22Rv1 (cell line): ENCODE data around the gene GPR4.

ENCODE experiments used
- ZFX ChIP-seq: fragments of 450-650 bp; IDR thresholded peaks from 2 replicates; pipeline ENCODE4 v1.6.1; 2017; ENCODE audit warnings: antibody characterized with exemption, borderline replicate concordance
- TF ChIP-seq, protein P1 (sequence below): fragments of 450-650 bp; IDR thresholded peaks from 2 replicates; pipeline ENCODE4 v1.5.1; 2017; ENCODE audit warnings: mild to moderate bottlenecking

DNA sequence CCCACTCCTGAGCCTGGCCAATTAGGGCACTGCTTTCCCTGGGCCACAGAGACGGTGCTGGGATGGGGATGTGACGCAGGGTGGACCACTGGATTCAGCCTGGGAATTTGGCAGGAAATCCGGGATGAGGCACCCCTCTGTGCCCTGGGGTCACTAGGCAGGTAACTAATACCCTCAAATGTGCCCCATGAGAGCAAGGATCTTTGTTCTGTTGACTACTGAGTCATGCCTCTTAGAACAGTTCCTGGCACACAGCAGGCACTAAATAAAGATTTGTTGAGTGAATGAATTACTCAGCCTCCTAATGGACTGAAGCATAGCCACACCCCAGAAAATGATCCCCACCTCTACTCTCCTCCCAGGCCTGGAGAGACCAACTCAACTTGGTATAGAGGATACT, 33.3 kb downstream of the GPR4 start:
- TF ChIP-seq, protein P1, sequence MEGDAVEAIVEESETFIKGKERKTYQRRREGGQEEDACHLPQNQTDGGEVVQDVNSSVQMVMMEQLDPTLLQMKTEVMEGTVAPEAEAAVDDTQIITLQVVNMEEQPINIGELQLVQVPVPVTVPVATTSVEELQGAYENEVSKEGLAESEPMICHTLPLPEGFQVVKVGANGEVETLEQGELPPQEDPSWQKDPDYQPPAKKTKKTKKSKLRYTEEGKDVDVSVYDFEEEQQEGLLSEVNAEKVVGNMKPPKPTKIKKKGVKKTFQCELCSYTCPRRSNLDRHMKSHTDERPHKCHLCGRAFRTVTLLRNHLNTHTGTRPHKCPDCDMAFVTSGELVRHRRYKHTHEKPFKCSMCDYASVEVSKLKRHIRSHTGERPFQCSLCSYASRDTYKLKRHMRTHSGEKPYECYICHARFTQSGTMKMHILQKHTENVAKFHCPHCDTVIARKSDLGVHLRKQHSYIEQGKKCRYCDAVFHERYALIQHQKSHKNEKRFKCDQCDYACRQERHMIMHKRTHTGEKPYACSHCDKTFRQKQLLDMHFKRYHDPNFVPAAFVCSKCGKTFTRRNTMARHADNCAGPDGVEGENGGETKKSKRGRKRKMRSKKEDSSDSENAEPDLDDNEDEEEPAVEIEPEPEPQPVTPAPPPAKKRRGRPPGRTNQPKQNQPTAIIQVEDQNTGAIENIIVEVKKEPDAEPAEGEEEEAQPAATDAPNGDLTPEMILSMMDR: no peak
- TF ChIP-seq ZFX: no peak
